ENCODE measurements around the gene DBF4B. TPM values are rescaled to one million over a fixed set of nuclear protein-coding genes. Genes with fewer than 3 reads are reported as not detected.

DBF4B gene
- total and polyA plus RNA-seq, 2 of the 13 experiments (the other 11 are each of a cell fraction or from before 2014, with no cell fraction given): 11.7 to 13.2 TPM

- no peak for TF ChIP-seq ZNF530 (CRISPR knock-in tag; IDR thresholded peaks at IDR 0.05; ENCODE audit: low read depth)
- no peak for TF ChIP-seq RAD21 (CRISPR knock-in tag; IDR thresholded peaks at IDR 0.05)
- 0 out of 2 replicates have a peak, but pooled peaks have one; percentile 9 for TF ChIP-seq FOXA3 (CRISPR knock-in tag; IDR thresholded peaks at IDR 0.05)
- TF ChIP-seq ZNF484 (CRISPR knock-in tag; IDR thresholded peaks at IDR 0.05; ENCODE audit: borderline replicate concordance, low read depth): 0 out of 2 replicates have a peak, but pooled peaks have one; percentile 77
- no peak; the same call in 1 of the 2 replicates for TF ChIP-seq ZNF780A (CRISPR knock-in tag; IDR thresholded peaks at IDR 0.05)
- 0 out of 2 replicates have a peak, but pooled peaks have one; percentile 64 for TF ChIP-seq CAMTA2 (CRISPR knock-in tag; IDR thresholded peaks at IDR 0.05; ENCODE audit: borderline replicate concordance)
- TF ChIP-seq SNAPC4 (CRISPR knock-in tag; IDR thresholded peaks at IDR 0.05): no peak; the same call in 1 of the 2 replicates
- TF ChIP-seq PHF8 (CRISPR knock-in tag; IDR thresholded peaks at IDR 0.05): peak; percentile 56
- TF ChIP-seq TEAD3 (CRISPR knock-in tag; optimal IDR thresholded peaks at IDR 0.05; ENCODE audit: borderline replicate concordance): peak; percentile 7
- 0 out of 2 replicates have a peak, but pooled peaks have one; percentile 10 for TF ChIP-seq ZNF280D (CRISPR knock-in tag; IDR thresholded peaks at IDR 0.05)
- peak; percentile 19; the same call in 1 of the 2 replicates for TF ChIP-seq KMT2B (CRISPR knock-in tag; IDR thresholded peaks at IDR 0.05)
- TF ChIP-seq POGZ (CRISPR knock-in tag; IDR thresholded peaks at IDR 0.05): peak; percentile 50; the same call in 1 of the 2 replicates
- TF ChIP-seq EED (CRISPR knock-in tag; IDR thresholded peaks at IDR 0.05): 0 out of 2 replicates have a peak, but pooled peaks have one; percentile 65
- no peak for TF ChIP-seq ZBTB21 (CRISPR knock-in tag; IDR thresholded peaks at IDR 0.05)
These were observed 66.8 kb downstream of the DBF4B start (continued) for GRCh38 chr17:44775136-44775837.

All from HepG2 (cell line).